Right atrium auricular region (tissue), 2 donors: Measurements from ENCODE around the gene MANF. TPM values are rescaled to one million over a fixed set of nuclear protein-coding genes. Genes with fewer than 3 reads are reported as not detected.
"Not testable (repeated sequence)": the region's sequence is repeated elsewhere in the genome, so short reads cannot be mapped to it uniquely, and the experiment has no call there.

Source experiments
- DNase-seq: peaks from one replicate; pipeline ENCODE4 v3.0.0-alpha.2; 2019; ENCODE audit warnings: low spot score
- H3K27ac ChIP-seq, 2 donors: fragments of 200-600 bp; sonication (generic); 1 replicate in 1 of 2; 2 replicates in 1 of 2; pipeline ENCODE4 v1.5.1; 2016 to 2019
- H3K27me3 ChIP-seq, 2 donors: fragments of 200-600 bp; sonication (generic); one replicate each; pipeline versions ENCODE4 v1.5.1 to v1.6.0; 2017 to 2019
- H3K36me3 ChIP-seq: fragments of 200-600 bp; sonication (generic); one replicate; pipeline ENCODE4 v1.5.1; 2016
- H3K4me1 ChIP-seq, 2 donors: fragments of 200-600 bp; sonication (generic); one replicate each; pipeline versions ENCODE4 v1.5.1 to v1.6.0; 2017 to 2019
- H3K4me3 ChIP-seq, 2 donors: fragments of 200-600 bp; sonication (generic); 1 replicate in 1 of 2; 2 replicates in 1 of 2; pipeline ENCODE4 v1.5.1; 2017 to 2019; ENCODE audit warnings: mild to moderate bottlenecking in 1 of 2, moderate library complexity in 1 of 2
- H3K9me3 ChIP-seq, 2 donors: fragments of 200-600 bp; sonication (generic); one replicate each; pipeline ENCODE4 v1.5.1; 2019
- total RNA-seq, 2 donors: library from RNA; depleted of rRNA; stranded (reverse); fragments of >200 nt; gene quantifications; one replicate each; pipeline ENCODE4 v1.1.0, GENCODE V29; 2016
- TF ChIP-seq, protein P1 (sequence below), 2 donors: fragments of 200-600 bp; sonication (generic); IDR thresholded peaks; one replicate each; pipeline ENCODE4 v1.5.1; 2019; ENCODE audit warnings: antibody characterized with exemption in 2 of 2

MANF gene
- total RNA-seq, 2 donors from 2014 or later = 41.7 to 46.9 TPM

DNA sequence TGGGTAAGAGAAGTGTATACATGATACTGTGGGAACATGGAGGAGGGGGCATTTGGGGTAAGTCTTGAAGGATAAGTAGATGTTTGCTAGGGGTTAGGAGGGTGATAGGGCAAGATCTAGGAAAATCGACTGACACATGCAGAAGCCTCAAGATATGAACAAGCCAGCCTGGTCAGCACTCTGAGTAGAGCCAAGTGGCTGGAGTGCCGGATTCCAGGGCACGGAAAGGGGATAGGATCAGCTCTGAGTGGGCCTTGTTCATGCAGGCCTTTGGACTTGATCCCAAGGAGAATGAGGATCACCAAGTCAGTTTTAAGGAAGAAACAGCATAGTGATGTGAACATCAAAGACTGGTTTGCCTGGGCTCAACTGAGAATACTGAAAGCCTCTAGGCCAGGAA, 24.3 kb upstream of the MANF start:
- DNase-seq = no peak
- Histone ChIP-seq H3K27me3 (no peaks in the 10 kb centered on the region), H3K4me3 (no peak overlapping the region), H3K27ac (no peak overlapping the region), H3K9me3 (no peaks in the 10 kb centered on the region), H3K4me1 (no peaks in the 10 kb centered on the region), H3K36me3 (no peaks in the 10 kb centered on the region)
- TF ChIP-seq, protein P1, sequence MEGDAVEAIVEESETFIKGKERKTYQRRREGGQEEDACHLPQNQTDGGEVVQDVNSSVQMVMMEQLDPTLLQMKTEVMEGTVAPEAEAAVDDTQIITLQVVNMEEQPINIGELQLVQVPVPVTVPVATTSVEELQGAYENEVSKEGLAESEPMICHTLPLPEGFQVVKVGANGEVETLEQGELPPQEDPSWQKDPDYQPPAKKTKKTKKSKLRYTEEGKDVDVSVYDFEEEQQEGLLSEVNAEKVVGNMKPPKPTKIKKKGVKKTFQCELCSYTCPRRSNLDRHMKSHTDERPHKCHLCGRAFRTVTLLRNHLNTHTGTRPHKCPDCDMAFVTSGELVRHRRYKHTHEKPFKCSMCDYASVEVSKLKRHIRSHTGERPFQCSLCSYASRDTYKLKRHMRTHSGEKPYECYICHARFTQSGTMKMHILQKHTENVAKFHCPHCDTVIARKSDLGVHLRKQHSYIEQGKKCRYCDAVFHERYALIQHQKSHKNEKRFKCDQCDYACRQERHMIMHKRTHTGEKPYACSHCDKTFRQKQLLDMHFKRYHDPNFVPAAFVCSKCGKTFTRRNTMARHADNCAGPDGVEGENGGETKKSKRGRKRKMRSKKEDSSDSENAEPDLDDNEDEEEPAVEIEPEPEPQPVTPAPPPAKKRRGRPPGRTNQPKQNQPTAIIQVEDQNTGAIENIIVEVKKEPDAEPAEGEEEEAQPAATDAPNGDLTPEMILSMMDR (IDR thresholded peaks at IDR 0.05) = no peak

DNA sequence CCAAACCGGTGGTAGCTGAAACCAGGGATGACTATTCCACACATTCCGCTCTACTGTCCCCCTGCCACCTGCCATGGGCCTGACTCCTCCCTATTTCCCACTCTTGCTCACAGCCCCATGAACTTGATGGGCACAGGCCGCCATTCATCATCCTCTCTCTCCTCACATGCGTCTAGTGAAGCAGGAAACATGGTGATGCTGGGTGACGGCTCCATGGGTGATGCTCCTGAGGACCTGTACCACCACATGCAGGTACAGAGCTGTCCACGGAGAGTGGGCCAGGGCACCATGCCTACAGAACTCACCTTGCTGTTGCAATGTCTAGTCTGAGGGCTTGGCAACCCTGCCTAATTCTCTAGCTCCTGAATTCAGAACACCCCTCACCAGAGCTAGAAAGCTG, 23.3 kb upstream of the MANF start:
- DNase-seq = no peak
- Histone ChIP-seq H3K36me3 (no peaks in the 10 kb centered on the region), H3K27ac (no peak overlapping the region), H3K9me3 (no peaks in the 10 kb centered on the region), H3K4me3 (no peak overlapping the region), H3K4me1 (no peaks in the 10 kb centered on the region), H3K27me3 (no peaks in the 10 kb centered on the region)
- TF ChIP-seq, protein P1 (IDR thresholded peaks at IDR 0.05) = no peak

DNA sequence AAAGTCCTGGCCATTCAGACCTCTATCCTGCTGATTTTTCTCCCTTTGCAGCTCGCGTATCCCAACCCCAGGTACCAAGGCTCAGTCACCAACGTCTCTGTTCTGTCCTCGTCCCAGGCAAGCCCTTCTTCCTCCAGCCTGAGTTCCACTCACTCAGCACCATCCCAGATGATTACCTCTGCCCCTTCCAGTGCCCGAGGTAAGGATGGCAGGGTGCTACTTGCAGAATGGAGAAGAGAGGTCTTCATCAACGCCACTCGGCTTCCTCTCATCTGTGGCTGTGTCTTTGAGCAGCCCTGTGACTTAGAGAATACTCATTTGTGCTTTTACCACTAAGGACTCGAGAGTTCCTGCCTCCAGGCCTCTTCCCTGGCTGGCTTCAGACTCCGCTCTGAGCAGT, 22.6 kb upstream of the MANF start:
- H3K4me1 ChIP-seq = no peaks in the 10 kb centered on the region
- DNase-seq = no peak
- H3K36me3 ChIP-seq = no peaks in the 10 kb centered on the region
- TF ChIP-seq, protein P1 (IDR thresholded peaks at IDR 0.05) = no peak
- no peak overlapping the region for H3K27ac ChIP-seq
- H3K9me3 ChIP-seq = no peaks in the 10 kb centered on the region
- H3K27me3 ChIP-seq = no peaks in the 10 kb centered on the region
- no peak overlapping the region for H3K4me3 ChIP-seq

DNA sequence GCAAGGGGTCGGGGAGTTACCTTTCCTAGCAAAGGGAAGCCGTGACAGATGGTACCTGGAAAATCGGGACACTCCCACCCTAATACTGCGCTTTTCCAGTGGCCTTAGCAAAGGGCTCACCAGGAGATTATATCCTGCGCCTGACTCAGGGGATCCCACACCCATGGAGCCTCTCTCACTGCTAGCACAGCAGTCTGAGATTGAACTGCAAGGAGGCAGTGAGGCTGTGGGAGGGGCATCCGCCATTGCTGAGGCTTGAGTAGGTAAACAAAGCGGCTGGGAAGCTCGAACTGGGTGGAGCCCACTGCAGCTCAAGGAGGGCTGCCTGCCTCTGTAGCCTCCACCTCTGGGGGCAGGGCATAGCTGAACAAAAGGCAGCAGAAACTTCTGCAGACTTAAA, 16.8 kb upstream of the MANF start:
- H3K36me3 ChIP-seq, H3K27ac ChIP-seq, H3K4me3 ChIP-seq, DNase-seq, H3K4me1 ChIP-seq, H3K27me3 ChIP-seq, H3K9me3 ChIP-seq: not testable (repeated sequence)

DNA sequence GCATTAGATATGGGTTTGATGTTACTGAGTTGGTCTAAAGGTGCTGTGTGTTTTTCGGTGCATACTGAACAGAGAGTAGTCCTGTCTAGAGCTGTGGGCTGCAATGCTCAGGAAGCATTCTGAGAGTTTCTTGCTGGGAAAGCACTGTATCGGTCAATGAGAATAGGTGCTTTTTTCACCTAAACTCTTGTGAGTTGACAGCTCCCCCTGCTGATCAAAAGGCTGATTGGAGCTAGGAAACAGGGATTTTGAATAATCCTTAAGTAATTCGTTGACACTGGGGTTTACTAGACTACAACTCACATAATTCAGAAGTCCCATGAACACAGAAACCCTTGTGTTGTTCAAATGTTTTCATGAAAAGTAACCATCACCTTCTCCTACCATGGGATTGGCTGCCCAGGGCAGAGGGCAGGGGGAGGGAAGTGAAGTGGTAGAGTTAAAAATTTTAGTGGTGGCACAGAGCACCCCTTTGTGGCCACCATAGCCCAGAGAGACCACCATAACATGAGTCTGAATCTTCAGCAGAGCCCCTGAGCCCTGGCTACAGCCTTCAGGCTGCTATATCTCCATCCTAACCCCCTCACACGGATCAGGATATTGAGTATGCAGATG, 13.0 kb upstream of the MANF start:
- Histone ChIP-seq H3K27ac (no peak overlapping the region), H3K4me3 (no peak overlapping the region), H3K27me3 (no peaks in the 10 kb centered on the region), H3K9me3 (no peaks in the 10 kb centered on the region), H3K36me3 (no peaks in the 10 kb centered on the region), H3K4me1 (no peaks in the 10 kb centered on the region)
- TF ChIP-seq, protein P1 (IDR thresholded peaks at IDR 0.05) = peak; percentile 11 to 73
- DNase-seq = no peak

DNA sequence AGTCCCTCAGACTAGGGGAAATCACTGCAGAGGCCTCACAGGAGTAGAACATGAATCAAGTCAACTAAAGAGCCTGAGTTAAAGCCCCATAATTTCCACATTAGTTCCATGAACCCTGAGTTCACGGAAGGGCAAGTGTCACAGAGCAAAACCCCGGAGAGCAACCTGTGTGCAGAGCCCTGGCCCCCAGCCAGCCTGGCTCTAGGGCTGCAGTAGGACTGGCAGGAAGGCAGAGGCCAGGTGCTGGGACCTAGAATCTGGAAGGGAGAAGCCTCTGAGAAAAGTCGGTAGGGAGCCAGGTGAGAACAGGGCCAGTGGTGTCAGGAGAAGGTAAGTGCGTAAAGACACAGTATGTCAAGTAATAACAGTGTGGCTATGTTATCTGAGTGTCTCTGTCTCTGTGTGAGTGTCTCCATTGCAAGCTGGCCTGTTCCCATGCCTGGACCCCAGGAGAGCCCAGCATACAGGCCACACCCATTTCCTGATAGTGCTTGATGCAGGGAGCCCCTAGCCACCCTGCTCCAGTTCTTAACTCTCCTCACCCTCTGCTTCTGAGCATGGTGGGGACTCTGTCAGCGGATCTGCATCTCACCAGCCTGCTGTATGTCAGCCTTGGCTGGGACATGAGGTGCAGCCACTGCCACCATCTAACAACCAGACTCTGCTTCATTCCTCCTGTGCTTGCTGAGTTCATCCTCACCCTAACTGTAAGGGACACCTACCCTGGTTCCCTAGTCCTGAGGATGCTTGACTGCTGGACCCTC, 11.3 kb upstream of the MANF start:
- Histone ChIP-seq H3K4me1 (no peaks in the 10 kb centered on the region), H3K27ac (no peak overlapping the region), H3K9me3 (no peaks in the 10 kb centered on the region), H3K27me3 (no peaks in the 10 kb centered on the region), H3K36me3 (no peaks in the 10 kb centered on the region), H3K4me3 (no peak overlapping the region)
- TF ChIP-seq, protein P1 (IDR thresholded peaks at IDR 0.05) = no peak
- DNase-seq = no peak
